ENCODE data around the gene PLA2G4F.

PLA2G4F gene

DNA sequence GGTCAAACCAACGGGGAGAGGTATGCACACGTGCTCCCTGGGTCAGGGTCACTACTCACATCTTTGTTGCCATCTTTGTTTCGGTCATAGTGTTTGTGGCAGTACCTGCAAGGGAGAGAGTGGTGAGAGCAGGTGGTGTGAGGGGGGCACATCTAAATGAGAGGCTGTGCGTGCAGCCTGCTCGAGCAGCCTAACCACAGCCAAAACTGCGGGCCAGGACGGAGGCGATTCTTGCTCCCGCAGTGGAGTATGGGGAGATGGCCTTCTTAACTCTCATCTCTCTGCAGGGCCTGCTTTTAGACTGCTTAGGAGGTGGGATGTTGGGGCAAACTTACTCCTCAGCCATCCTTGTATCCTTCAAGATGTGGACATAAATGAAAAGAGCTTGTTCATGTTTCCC lies 6.9 kb upstream of the PLA2G4F start:
- no peak for DNase-seq

DNA sequence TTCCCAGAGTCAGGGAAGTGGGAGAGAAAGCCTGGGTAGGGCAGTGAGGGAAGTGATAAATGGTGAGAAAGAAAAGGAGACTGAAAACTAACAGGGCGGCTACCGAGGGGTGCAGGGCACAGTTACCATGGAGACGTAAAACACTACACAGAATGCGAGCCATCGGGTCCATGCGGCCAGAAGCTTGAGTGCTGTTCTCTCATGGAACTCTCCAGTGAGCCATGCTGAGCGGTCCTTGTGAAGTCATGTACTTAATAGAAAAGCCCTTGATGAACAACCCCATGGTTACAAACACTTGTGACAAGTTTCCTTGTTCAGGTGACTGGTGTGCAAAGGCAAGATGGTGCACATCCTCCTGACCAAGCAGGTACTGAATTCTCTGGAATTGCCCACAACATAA lies 3.7 kb upstream of the PLA2G4F start:
- DNase-seq = no peak

DNA sequence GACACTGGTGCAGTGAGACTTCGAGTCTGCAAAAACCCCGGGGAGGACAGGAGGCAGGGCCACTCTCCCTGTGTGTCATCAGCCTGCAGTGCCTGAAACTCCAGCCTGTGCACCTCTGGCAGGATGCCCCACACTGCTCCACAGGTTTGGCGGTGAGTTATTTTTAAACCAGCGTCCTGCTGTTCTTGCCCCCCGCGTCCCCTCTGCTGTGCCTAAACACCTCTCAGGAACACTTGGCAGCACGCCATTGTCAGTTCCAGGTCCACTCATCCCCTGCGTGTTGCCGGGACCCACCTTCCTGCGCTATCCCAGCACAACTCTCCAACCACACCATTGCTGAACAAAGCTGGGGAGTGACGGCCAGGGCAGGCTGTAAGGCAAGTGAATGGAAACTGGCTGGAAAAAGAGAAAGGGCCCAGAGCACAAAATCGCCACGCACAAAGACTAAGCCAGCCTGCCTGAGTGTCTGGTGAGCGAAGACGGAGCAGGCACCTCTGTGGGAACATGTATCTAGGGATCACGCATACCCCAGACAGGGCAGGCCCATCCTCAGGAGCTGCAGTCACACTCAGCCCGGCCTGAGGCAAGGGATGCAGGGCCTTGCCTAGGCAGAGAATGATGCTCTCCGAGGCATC lies 3.1 kb upstream of the PLA2G4F start:
- DNase-seq = peak; percentile 86

DNA sequence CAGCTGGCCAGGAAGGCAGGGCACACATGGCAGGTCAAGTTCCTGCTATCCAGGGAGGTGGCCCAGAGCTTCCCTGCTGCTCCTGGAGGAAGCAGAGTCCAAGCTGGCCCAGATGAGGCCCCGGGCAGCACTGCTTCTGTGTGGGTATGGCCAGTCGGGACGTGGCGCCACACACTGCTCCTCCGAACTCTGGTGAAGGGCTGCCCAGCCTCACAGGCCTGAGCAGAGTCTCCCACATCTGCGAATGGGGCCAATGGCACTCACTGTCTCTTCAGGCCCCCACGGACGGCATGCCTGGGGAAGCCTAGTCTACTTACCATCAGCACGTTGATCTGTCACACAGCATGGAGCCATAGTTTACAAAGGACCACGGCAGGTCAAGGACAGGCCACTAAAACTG lies 2.5 kb upstream of the PLA2G4F start:
- DNase-seq = no peak

DNA sequence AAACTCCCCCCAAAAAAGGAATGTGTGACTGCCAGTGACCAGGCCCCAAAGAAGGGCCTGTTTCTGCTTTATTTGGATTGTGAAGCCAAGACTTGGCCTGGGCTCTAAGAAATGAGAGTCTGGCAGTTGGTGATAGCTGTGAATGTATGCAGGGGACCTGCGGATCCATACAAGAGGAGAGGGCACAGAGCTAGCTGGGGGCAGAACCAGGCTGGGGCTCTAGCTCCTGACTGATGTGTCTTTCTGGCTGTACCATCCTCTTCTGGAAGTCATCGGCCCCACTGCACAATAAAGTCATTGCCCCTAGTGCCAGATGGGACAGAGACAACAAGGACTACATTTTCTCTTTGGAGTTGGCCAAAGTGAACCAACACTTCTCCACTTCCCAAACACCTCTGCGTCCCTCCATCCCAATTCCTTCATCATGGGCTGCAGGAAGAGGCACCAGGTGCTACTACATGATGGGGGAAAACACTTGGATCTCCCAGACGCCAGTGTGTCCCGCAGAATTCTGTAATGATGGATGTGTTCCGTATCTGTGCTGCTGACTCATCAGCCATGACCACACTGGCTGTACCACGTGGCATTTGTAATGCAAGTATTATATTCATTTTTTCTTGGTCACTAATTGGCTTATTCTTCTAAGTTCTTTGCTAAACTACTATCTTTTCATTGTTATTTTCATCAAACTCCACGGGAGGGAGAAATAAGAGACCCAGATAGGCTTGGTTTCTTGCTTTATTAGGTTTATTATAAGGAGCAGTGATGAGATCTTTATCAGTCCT lies 1.7 kb upstream of the PLA2G4F start:
- no peak for DNase-seq

DNA sequence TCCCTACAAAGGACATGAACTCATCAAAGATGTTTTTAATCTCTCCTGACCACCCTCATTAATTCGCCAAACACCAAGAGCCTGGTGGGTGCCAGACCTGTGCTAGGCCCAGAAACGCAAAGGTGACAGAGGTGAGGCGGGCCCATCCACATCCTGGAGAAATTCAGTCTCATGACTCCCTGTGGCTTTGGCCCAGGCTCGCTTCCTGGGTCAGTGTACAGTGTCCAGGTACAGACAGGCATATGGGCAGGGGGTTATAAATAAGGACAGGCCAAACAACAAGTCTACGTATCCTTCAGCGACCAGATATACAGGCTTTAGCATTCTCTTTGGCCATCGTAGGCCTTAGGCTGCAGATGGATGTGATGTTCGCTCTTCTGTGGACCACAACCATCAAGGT lies 945 bp upstream of the PLA2G4F start:
- no peak for DNase-seq

DNA sequence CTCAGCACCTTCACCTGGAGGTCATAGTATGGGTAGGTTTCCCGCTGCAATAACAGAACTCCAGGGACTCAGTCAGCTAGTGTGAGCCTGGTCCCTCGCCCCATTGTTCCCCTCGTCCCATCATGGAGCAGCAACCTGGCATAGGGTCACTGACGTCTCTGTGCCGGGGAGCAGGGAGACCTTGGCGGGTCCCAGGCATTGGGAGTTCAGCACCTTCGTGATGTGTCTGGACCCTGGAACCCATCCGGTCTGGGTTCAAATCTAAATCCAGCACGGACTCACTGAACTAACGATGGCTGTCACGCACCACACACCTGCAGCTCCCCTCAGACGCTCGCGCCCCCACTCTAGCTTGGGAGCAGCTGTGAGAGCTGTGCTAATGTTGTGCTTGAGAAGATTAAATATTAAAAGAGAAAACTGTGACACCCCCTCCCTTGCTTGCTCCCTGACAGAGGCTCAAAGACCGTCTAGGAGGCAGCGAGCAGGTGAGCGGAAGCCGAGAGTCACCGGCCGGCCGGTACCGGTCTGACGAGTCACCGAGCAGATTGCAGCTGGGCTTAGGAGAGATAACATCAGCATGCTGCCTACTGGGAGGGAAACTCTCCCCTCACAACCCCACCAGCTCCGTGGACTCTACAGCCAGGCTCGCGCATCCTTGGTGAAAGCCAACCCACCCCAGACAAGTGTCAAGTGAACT lies 742 bp downstream of the PLA2G4F start:
- DNase-seq = no peak

DNA sequence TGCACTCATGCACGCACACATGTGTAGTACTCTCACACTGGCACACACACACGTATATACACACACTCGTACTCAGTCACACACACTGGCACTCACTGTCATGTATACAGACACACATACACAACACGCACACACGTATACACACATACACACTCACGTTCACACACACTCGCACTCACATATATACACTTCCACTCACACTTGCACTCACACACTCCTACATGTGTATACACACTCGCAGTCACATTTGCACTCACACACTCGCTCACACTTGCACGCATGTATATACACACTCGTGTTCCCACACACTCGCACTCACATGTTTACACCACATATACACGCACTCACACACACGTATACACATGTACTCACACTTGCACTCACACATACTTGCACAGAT lies 1.5 kb downstream of the PLA2G4F start:
- DNase-seq = no peak

DNA sequence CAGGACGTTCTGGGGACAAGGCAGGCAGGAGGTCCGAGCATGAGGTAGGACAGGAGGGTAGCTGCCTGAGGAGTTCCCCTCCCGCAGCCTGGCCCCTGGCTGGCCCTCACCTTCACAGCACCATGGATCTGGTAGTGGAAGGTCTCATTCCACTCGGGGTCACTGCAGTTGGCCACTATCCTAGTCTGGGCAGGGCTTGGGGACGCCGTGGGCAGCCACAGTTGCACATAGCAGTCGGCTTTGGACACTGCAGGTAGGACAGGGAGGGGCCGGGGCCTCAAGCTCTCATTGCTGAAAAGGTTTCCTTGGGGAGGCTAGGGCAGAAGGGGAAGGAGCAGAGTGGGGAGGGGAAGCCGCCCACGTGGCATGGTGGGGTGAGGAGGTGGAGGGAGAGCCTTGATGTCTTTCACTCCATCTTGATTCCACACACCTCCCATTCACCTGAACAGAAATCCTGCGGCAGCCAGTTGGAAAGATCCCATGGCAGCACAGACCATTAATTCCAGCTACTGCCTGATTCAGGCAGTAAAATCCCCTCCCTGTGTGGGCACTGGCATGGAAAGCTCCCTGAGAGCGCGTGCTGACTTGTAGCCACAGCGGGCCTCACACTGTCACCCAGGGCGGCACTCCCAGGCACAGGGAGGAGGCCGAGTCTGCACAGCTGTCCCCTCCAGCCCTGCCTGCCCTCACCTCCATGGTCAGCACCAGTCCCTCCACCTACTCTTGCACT lies 2.1 kb downstream of the PLA2G4F start:
- DNase-seq = no peak

DNA sequence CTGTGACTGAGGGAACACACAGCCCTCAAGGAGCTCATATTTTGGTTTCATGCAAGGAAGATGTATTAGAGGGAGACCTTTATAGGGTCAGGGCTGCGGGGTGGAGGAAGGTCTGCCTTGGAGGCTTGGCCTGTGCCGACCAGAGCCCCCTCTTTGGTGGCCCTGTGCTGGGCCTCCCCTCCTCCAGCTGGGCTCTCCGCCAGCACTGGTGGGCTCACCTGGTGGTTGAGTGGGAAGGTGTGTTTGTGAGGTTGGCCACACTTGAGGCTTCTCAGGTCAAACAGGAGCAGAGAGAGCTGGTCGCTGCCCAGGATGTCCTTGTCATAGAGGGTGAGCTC lies 2.6 kb downstream of the PLA2G4F start:
- no peak for DNase-seq

DNA sequence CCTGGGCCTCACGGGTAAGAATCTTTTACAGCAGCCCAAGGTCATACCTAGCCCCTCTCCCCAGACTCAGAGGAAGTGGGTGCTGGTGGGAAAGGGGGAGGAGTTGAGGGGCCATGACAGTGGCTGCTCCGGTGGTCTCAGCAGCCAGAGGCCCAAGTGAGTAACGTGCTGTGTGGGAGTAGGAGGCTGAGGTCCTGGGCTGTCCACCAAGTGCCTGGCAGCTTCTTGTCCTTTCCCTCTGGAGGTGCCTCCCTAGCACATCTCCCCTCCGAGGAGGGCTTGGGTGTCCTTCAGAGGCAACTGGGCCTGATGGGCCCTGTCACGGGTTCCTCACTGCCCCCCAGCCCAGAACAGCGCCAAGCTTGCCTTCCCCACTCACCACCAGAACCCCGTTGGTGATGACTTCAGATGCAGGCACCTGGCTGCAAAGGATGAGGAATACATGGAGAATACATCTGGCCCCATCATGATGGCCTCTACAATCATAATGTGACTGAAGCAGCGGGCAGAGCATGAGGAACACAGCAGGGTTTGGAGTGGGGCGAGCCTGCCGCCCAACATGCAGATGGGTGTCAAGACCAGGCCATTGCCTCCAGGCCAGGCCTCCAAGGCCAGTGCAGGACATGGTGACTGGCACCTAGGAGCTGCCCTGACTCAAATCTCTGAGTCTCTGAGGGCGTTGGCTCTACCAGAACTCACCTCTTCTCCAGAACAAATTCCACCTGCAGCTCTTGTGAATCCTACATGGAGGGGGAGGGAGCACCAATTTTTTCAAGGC lies 3.3 kb downstream of the PLA2G4F start:
- DNase-seq = no peak

DNA sequence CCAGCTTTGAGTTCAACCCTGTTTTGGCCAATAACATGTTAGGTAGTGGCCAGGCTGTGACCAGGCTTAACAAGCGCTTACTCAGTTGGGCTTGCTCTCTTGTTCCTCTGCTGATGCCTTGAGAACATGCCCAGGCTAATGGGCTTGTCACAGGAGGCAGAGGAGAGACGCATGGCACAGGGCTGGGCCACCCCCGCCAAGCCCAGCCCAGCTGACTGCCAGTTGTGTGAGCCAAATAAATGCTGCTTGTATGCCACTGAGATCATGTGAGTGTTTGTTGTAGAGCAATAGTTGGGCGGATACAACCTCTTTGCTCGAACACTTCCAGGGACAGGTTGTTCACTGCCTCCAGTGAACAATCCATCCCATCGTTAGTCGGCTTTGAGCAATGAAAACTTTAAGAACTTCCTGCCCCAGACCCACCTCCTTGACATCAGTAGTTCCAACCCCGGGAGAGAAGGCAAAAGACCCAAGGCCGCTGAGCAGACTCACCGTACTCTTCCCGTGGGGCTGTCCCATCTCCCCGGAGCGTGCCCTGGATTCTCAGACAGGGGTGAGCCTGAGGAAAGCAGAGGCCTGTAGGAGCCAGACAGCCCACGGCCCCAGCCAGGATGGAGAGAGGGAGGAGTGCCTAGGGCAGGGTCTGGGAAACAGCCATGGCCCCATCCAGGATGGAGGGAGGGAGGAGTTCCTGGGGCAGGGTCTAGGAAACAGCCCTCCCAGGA lies 4.1 kb downstream of the PLA2G4F start:
- DNase-seq = no peak

DNA sequence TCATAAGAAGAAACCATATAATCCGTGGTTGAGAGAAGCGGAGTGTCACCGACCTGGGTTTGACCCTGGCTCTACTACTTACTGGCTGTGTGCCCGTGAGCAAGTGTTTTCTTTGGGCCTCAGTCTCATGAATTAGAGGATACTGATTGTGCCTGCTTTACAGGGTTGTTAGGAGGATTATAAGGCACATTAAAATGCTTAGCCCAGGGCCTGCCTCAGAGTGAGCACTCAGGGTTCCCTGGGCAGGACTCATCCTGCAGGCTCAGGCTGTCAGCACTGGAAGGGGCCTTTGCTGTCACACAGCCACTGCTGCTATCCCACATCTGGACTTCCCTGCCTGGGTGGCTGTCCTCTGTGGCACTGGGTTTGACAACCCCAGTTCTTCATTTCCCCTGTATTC lies 4.7 kb downstream of the PLA2G4F start:
- DNase-seq = no peak

DNA sequence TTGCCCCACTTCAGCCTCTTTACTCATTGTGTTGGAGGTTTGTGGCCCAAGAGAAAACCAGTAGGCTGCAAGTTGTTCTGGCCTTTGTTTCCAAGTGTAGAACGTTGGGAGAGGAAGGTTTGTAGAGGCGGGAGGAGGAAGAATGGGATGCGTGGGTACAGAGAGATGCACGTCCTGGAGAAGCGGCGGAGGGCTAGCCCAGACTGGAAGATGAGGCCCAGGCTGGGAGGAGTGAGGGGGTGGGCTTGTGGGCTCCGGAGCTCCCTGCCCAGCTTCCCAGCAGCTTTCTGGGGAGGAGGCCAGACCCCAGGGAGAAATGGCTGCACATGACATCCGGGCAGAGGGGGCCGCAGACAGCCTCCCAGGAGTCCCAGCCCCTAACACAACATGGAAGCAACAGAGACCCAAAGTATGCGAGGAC lies 5.3 kb downstream of the PLA2G4F start:
- DNase-seq = no peak

DNA sequence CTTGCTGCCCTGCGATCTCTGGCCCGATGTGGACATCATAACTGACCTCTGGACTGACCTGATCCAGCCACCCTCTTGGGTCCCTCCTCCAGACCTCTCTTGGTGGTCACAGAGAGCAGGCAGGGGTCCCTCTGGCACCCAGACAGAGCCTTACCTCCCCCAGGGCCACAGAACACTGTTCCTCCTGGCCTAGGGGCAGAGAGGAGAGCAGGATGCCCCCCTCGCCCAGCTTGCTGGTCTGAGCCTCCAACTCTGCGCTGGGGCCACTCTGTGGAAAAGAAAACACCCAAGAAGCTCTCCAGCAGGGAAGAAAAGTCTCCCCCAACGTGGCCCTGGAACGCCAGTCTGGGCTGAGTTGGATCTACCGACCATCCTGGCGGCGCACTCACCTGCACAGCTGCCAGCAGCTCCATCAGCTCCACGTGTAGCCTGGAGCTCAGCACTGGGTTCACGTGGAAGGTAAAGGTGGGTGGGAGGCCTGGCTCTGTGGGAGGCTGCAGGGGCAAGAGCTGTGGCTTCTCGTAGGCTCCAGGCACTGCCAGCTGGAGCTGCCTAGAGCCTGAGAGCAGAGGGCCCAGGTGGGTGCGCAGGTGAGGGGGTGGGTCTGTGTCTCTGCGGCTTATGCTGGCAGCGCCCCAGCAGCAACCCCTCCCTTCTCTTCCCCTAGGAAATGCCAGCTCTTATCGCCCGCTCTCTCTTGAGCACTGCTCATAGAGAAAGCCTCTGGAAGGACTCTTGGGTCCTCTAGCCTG lies 6.0 kb downstream of the PLA2G4F start:
- DNase-seq = no peak

DNA sequence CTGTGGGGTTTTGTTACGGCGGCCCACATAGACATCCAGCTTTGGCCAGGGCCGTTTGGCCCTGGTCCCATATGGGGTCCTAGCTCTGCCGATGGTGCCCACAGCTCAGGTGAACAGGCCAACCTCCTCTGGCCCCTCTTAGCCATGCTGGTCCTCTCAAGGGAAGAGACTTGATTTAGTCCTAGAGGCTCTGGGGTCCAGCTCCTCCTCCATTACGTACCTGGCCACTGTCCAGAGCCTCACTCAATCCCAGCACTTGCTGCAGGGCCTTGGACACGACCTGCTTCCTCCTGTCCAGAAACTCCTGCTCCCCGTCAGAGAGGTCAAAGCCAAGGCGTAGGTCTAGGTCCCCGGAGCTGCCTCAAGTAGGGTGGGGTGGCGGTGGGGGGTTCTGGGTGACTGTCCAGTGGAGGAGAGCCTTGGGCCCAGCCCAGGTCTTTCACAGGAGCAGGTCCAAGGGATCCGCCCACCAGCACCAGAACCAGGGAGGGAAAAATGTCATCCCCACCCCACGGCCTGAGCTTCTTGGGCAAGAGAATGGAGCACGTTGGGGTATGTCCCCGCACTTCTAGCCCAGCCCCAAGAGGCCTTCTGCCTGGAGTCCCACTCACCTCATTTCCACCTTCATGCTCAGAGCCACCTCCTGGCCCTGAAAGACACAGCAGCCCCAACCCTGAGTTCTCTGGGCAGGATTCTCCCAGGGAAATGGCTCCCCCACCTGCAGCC lies 6.8 kb downstream of the PLA2G4F start:
- no peak for DNase-seq

DNA sequence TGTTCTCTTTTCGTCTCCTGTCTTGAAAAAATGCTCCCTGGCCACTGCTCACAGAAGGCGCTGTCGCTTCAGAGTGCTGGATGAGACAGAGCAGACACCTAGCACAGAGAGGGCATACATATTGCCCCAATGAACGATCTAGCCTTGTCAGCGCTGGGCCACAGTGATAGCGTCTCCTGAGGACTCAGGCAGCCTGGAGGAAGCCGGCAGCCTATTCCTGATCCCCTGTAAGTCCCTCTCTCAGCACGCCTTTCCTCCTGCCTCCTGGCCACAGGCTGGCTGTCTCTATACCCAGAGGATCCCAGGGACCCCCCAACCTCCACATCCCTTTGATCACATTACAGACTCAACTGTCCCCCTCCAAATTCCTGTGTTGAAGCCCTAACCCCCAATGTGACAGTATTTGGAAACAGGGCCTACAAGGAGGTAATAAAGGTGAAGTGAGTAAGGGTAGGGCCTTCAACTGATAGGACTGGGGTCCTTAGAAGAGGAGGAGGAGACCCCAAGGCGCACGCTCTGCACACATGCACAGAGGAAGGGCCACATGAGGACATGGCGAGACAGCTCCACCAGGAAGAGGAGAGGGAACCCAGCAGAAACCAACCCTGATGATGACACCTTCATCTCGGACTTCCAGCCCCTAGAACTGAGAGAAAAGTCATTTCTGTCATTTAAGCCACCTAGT lies 7.5 kb downstream of the PLA2G4F start:
- no peak for DNase-seq

DNA sequence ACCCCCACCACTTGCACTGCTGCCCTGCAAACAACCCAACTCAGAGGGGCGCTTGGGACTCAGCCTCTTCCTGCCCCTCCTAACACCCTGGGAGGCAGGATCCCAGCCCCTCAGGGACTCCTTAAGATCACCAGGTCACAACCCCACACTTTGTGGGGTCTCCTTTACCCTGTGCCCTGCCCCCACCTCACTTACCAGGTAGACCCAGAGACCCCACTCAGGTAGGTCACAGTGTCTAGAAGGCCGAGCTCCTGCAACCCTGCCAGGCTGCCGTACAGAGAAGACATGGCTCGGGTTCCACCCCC lies 9.1 kb downstream of the PLA2G4F start:
- DNase-seq = no peak

DNA sequence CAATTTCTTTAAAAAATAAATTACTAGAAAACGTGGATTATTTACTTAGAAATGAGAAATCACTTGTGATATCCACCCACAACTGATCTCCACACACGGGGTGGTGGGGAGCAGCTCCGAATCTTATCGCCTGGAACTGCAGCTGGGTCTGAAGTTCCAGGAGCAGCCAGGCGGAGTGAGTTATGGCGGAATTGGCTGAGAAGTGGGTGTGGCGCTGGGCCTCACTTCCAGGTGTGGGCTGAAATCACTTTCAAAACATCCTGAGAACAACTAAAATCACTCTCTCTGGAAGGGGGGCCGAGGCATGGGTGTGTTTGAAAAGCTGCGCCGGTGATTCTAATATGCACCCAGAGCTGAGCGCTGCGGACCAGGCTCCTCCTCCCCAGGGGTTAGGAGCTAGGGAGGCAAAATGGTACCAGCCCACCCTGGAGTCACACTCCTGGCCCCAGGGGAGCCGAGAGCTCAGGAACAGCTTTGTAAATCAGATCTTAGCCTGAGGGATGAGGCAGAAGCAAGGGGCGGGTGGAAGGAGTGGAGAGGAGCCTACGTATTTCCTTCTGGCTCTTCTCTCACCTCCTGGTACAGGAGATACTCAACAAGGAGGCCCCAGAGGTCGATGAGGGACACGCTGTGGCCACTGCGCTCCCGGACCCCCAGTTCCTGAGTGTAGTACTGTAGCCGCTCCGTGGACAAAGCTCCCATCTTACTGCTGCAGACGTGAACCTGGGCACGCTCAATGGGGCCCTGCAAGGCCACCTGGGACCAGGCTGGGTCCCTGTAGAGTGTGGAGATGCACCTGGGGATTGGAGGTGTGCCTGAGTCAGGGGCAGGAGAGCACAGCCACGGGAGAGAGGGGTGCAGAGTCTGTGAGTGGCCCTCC lies 9.6 kb downstream of the PLA2G4F start:
- DNase-seq = no peak

Data from NCI-H345 (cell line).